ENCODE data around the gene OR9K2. TPM values are rescaled to one million over a fixed set of nuclear protein-coding genes. Genes with fewer than 3 reads are reported as not detected.
"Not testable (repeated sequence)": the region's sequence is repeated elsewhere in the genome, so short reads cannot be mapped to it uniquely, and the experiment has no call there.

OR9K2 gene
- total RNA-seq, 1 experiment from 2014 or later: not detected

GRCh38 chr12:55171445-55171844 lies 45.2 kb downstream of the OR9K2 start:
- ChIA-PET CTCF (no interaction called here), POLR2A (ENCODE audit: unreplicated experiment) (no interaction called here)
- Histone ChIP-seq H3K4me2 (no peak overlapping the region), H3K27me3 (ENCODE audit: insufficient read depth, low read depth) (peaks cover 2% of the 10 kb centered on the region), H3K9me3 (ENCODE audit: insufficient read depth, low read depth) (no peaks in the 10 kb centered on the region), H3K27ac (no peak overlapping the region), H3K9me2 (ENCODE audit: insufficient read depth) (no peaks in the 10 kb centered on the region), H4K20me1 (ENCODE audit: insufficient read depth) (no peaks in the 10 kb centered on the region), H3K4me3 (no peak overlapping the region), H2AFZ (no peak overlapping the region), H3K36me3 (ENCODE audit: low read depth) (no peaks in the 10 kb centered on the region), H3F3A (ENCODE audit: insufficient read depth, low read depth) (no peaks in the 10 kb centered on the region), H3K4me1 (replicated peaks; ENCODE audit: insufficient read depth) (no peaks in the 10 kb centered on the region), H3K79me2 (ENCODE audit: low read depth) (no peaks in the 10 kb centered on the region)
- TF ChIP-seq, protein P1, sequence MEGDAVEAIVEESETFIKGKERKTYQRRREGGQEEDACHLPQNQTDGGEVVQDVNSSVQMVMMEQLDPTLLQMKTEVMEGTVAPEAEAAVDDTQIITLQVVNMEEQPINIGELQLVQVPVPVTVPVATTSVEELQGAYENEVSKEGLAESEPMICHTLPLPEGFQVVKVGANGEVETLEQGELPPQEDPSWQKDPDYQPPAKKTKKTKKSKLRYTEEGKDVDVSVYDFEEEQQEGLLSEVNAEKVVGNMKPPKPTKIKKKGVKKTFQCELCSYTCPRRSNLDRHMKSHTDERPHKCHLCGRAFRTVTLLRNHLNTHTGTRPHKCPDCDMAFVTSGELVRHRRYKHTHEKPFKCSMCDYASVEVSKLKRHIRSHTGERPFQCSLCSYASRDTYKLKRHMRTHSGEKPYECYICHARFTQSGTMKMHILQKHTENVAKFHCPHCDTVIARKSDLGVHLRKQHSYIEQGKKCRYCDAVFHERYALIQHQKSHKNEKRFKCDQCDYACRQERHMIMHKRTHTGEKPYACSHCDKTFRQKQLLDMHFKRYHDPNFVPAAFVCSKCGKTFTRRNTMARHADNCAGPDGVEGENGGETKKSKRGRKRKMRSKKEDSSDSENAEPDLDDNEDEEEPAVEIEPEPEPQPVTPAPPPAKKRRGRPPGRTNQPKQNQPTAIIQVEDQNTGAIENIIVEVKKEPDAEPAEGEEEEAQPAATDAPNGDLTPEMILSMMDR (conservative IDR thresholded peaks at IDR 0.05): no peak
- no peak for TF ChIP-seq EZH2 (IDR thresholded peaks at IDR 0.05; ENCODE audit: low read depth)
- BruUV-seq (replicated peaks): no TSS peak
- DNase-seq: no peak
- intact Hi-C loops (cut with micrococcal nuclease; ENCODE audit: unreplicated experiment): no loop called here

DNA sequence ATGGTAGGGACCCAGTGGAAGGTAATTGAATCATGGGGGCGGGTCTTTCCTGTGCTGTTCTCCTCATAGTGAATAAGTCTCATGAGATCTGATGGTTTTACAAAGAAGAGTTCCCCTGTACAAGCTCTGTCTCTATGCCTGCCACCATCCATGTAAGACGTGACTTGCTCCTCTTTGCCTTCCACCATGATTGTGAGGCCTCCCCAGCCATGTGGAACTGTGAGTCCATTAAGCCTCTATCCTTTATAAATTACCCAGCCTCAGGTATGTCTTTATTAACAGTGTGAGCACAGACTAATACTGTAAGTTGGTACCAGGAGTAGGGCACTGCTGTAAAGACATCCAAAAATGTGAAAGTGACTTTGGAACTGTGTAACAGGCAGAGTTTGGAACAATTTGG lies 45.6 kb downstream of the OR9K2 start:
- H3K79me2 ChIP-seq (ENCODE audit: low read depth); H3K9me2 ChIP-seq (ENCODE audit: insufficient read depth); H3K9me3 ChIP-seq (ENCODE audit: insufficient read depth, low read depth); H3K4me1 ChIP-seq (replicated peaks; ENCODE audit: insufficient read depth); CTCF ChIA-PET; BruUV-seq (replicated peaks); H3K4me3 ChIP-seq; H3K4me2 ChIP-seq; H3K27me3 ChIP-seq (ENCODE audit: insufficient read depth, low read depth); H3K27ac ChIP-seq; intact Hi-C loops (cut with micrococcal nuclease; ENCODE audit: unreplicated experiment); H3F3A ChIP-seq (ENCODE audit: insufficient read depth, low read depth); H4K20me1 ChIP-seq (ENCODE audit: insufficient read depth); POLR2A ChIA-PET (ENCODE audit: unreplicated experiment); DNase-seq; H2AFZ ChIP-seq; H3K36me3 ChIP-seq (ENCODE audit: low read depth): not testable (repeated sequence)

DNA sequence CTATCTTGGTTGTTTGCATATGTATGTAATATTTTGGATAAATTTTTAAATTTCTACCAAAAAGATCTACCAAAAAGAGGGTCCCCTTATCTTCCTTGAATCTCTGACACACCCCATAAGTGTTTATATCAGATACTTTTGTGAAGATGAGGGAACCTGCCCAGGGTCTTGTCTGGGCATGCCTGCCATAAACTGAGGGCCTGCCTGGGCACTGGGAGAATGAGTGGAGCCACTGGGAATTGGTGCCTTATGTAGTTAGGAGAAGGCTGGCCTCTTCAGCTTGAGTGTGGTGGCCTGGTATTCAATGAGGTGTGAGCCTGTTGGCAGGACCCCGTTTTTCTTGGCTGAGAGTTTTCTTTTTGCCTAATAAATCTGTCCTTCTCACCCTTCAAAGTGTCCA lies 46.5 kb downstream of the OR9K2 start:
- TF ChIP-seq, protein P1 (conservative IDR thresholded peaks at IDR 0.05): no peak
- TF ChIP-seq EZH2 (IDR thresholded peaks at IDR 0.05; ENCODE audit: low read depth): no peak
- H3K27me3 ChIP-seq (ENCODE audit: insufficient read depth, low read depth): peaks cover 4% of the 10 kb centered on the region
- H2AFZ ChIP-seq: no peak overlapping the region
- H3K27ac ChIP-seq: no peak overlapping the region
- CTCF ChIA-PET: no interaction called here
- no peak overlapping the region for H3K4me2 ChIP-seq
- no peaks in the 10 kb centered on the region for H3F3A ChIP-seq (ENCODE audit: insufficient read depth, low read depth)
- no peaks in the 10 kb centered on the region for H3K79me2 ChIP-seq (ENCODE audit: low read depth)
- BruUV-seq (replicated peaks): no TSS peak
- H3K9me2 ChIP-seq (ENCODE audit: insufficient read depth): no peaks in the 10 kb centered on the region
- DNase-seq: no peak
- no peak overlapping the region for H3K4me3 ChIP-seq
- H3K4me1 ChIP-seq (replicated peaks; ENCODE audit: insufficient read depth): no peaks in the 10 kb centered on the region
- no peaks in the 10 kb centered on the region for H3K9me3 ChIP-seq (ENCODE audit: insufficient read depth, low read depth)
- H4K20me1 ChIP-seq (ENCODE audit: insufficient read depth): no peaks in the 10 kb centered on the region
- intact Hi-C loops (cut with micrococcal nuclease; ENCODE audit: unreplicated experiment): no loop called here
- POLR2A ChIA-PET (ENCODE audit: unreplicated experiment): no interaction called here
- no peaks in the 10 kb centered on the region for H3K36me3 ChIP-seq (ENCODE audit: low read depth)

GRCh38 chr12:55173456-55173855 lies 47.2 kb downstream of the OR9K2 start:
- Histone ChIP-seq H3K27me3 (ENCODE audit: insufficient read depth, low read depth) (peaks cover 4% of the 10 kb centered on the region), H3K9me2 (ENCODE audit: insufficient read depth) (no peaks in the 10 kb centered on the region), H4K20me1 (ENCODE audit: insufficient read depth) (no peaks in the 10 kb centered on the region), H3K4me1 (replicated peaks; ENCODE audit: insufficient read depth) (no peaks in the 10 kb centered on the region), H3F3A (ENCODE audit: insufficient read depth, low read depth) (no peaks in the 10 kb centered on the region), H3K9me3 (ENCODE audit: insufficient read depth, low read depth) (no peaks in the 10 kb centered on the region), H2AFZ (no peak overlapping the region), H3K4me3 (no peak overlapping the region), H3K79me2 (ENCODE audit: low read depth) (no peaks in the 10 kb centered on the region), H3K36me3 (ENCODE audit: low read depth) (no peaks in the 10 kb centered on the region), H3K4me2 (no peak overlapping the region), H3K27ac (no peak overlapping the region)
- POLR2A ChIA-PET (ENCODE audit: unreplicated experiment): no interaction called here
- no TSS peak for BruUV-seq (replicated peaks)
- CTCF ChIA-PET: no interaction called here
- no peak for TF ChIP-seq EZH2 (IDR thresholded peaks at IDR 0.05; ENCODE audit: low read depth)
- TF ChIP-seq, protein P1 (conservative IDR thresholded peaks at IDR 0.05): no peak
- intact Hi-C loops (cut with micrococcal nuclease; ENCODE audit: unreplicated experiment): no loop called here
- DNase-seq: no peak

Data from PC-9 (cell line).